ENCODE measurements around the gene TDRD7.

GRCh38 chr9:97525451-97525850 lies 113.6 kb downstream of the TDRD7 start:
- no peak for TF ChIP-seq CTCF (conservative IDR thresholded peaks at IDR 0.05; ENCODE audit: low read depth, low read length)
- no peak for TF ChIP-seq EZH2 (IDR thresholded peaks at IDR 0.05; ENCODE audit: borderline replicate concordance, low read depth, low read length, poor library complexity, severe bottlenecking)

Data from A673 (cell line).